ENCODE results near the gene TRPC4. TPM values are rescaled to one million over a fixed set of nuclear protein-coding genes. Genes with fewer than 3 reads are reported as not detected.

The TRPC4 gene
- total RNA-seq, 3 donors from 2014 or later: 0.29 to 0.98 (median 0.32) TPM

DNA sequence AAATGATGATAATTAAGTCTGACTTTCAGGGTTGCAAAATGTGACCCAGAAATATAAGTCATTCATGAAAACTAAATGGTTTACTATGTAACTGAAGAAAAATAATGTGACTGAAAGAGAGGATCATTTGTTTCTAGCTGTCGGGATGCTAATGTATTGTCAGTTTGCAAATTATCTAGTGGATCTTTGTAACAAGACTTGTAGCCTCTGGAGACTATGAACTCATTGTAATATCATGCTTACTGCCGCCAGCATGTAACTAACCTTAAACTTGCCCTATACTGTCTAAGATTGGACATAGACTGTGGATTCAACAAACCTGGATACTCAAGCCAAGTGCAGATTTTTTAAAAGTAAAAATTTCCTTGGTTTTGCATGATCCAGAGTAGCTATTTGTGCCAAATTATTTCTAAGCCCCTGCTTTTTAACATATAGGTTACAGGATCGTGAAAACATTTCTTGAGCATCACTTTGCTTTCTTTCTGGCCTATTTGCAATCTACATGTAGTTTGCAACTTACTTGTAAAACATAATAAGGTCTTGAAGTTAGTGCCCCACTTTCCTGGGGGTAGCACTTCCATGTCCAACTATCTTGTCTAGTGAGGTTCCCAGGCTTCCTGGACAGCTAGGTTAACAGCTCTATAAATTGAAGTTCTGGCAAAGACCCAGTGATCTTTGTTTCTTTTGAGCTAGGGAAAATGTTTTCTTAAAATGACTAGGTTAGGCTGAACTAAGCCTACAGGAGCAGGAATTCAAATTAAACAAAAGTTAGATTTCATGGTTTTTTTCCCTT, 267.7 kb downstream of the TRPC4 start:
- intact Hi-C loops (cut with DNase I; ENCODE audit: low total_unique reads): no loop called here
- Histone ChIP-seq H3K4me1 (no peaks in the 10 kb centered on the region), H3K9me3 (no peaks in the 10 kb centered on the region), H3K36me3 (no peaks in the 10 kb centered on the region), H3K4me3 (no peak overlapping the region), H3K27ac (peak overlapping the region in 1 of 2 donors; percentile 10), H3K27me3 (no peaks in the 10 kb centered on the region)
- TF ChIP-seq POLR2A (IDR thresholded peaks at IDR 0.05) (no peak), POLR2AphosphoS5 (IDR thresholded peaks at IDR 0.05) (no peak), CTCF (IDR thresholded peaks at IDR 0.05) (no peak)
- no peak for DNase-seq (ENCODE audit: low spot score in 2 of 2)

DNA sequence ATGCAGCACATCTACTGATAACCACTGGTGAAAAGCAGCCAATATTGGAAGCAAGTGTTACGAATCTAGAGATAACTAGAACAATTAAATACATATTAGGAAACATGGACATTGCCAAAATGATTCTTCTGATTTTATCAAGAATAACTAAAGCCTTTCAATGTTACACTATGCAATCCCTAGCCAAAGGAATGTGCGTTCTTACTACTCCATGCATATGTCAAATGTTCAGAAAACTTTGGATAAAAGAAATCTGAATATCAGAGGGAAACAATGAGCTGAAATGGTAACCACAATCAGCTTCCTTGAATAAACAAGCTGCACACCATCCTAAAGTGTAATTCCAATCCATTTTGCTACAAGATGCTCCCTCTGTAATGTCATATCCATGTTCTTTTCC, 270.1 kb downstream of the TRPC4 start:
- Histone ChIP-seq H3K27ac (peak overlapping the region; percentile 15 to 46), H3K4me1 (no peaks in the 10 kb centered on the region), H3K9me3 (no peaks in the 10 kb centered on the region), H3K27me3 (no peaks in the 10 kb centered on the region), H3K4me3 (peak overlapping the region in 1 of 3 donors; percentile 36), H3K36me3 (no peaks in the 10 kb centered on the region)
- DNase-seq (ENCODE audit: low spot score in 2 of 2): no peak
- no peak for TF ChIP-seq CTCF (IDR thresholded peaks at IDR 0.05)
- no peak for TF ChIP-seq POLR2AphosphoS5 (IDR thresholded peaks at IDR 0.05)
- TF ChIP-seq POLR2A (IDR thresholded peaks at IDR 0.05): no peak
- intact Hi-C loops (cut with DNase I; ENCODE audit: low total_unique reads): no loop called here

DNA sequence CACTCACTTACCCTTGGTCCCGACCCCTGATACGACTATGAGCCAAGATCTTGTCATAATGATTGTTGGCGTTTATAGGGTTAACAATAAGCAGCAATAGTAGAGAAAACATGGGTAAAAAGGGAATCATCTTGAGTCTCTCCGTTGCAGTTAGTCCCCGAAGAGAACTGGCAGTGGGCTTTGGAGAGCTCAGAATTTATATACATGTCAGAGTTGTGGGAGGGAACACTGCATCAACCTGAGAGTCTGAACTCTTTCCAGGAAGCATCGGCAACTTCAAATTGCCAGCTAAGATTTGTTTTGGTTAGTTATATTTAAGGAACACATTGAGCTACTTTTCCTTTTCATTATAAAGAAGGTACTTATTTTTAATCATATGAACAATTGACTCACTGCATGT, 271.0 kb downstream of the TRPC4 start, which contains the start of gene POSTN:
POSTN (minus strand) TSS at position 172 of the 400 bp plus-strand sequence; CDS start at position 130, 42 bp downstream.
- intact Hi-C loops (cut with DNase I; ENCODE audit: low total_unique reads): no loop called here
- H3K36me3 ChIP-seq: no peaks in the 10 kb centered on the region
- H3K4me1 ChIP-seq: no peaks in the 10 kb centered on the region
- TF ChIP-seq POLR2A (IDR thresholded peaks at IDR 0.05) (no peak), CTCF (IDR thresholded peaks at IDR 0.05) (no peak)
- no peaks in the 10 kb centered on the region for H3K27me3 ChIP-seq
- peak within 1 kb of the TSS; percentile 46 to 59 for H3K27ac ChIP-seq
- H3K4me3 ChIP-seq: peak within 1 kb of the TSS; percentile 3 to 50 (median 36)
- no peaks in the 10 kb centered on the region for H3K9me3 ChIP-seq
- no peak for DNase-seq (ENCODE audit: low spot score in 2 of 2)

GRCh38 chr13:37597477-37598025, 272.0 kb downstream of the TRPC4 start:
- Histone ChIP-seq H3K27me3 (no peaks in the 10 kb centered on the region), H3K36me3 (no peaks in the 10 kb centered on the region), H3K4me3 (peak overlapping the region; percentile 3 to 46 (median 22)), H3K9me3 (no peaks in the 10 kb centered on the region), H3K27ac (peak overlapping the region; percentile 31 to 33), H3K4me1 (no peaks in the 10 kb centered on the region)
- intact Hi-C loops (cut with DNase I; ENCODE audit: low total_unique reads): no loop called here
- DNase-seq (ENCODE audit: low spot score in 2 of 2): no peak
- TF ChIP-seq POLR2A (IDR thresholded peaks at IDR 0.05): no peak
- no peak for TF ChIP-seq CTCF (IDR thresholded peaks at IDR 0.05)
- no peak for TF ChIP-seq POLR2AphosphoS5 (IDR thresholded peaks at IDR 0.05)

- H3K9me3 ChIP-seq: no peaks in the 10 kb centered on the region
- intact Hi-C loops (cut with DNase I; ENCODE audit: low total_unique reads): no loop called here
- no peaks in the 10 kb centered on the region for H3K27me3 ChIP-seq
- H3K4me3 ChIP-seq: peak overlapping the region in 2 of 3 donors; percentile 22 to 46
- H3K36me3 ChIP-seq: no peaks in the 10 kb centered on the region
- peak overlapping the region; percentile 31 to 33 for H3K27ac ChIP-seq
- no peak for TF ChIP-seq CTCF (IDR thresholded peaks at IDR 0.05)
- no peak for TF ChIP-seq POLR2A (IDR thresholded peaks at IDR 0.05)
- TF ChIP-seq POLR2AphosphoS5 (IDR thresholded peaks at IDR 0.05): no peak
- no peak for DNase-seq (ENCODE audit: low spot score in 2 of 2)
- H3K4me1 ChIP-seq: no peaks in the 10 kb centered on the region
Measured at GRCh38 chr13:37596805-37597204, 272.8 kb downstream of the TRPC4 start.
